ENCODE results near the gene TNFAIP8.

TNFAIP8 gene

GRCh38 chr5:119370486-119370885 lies 14.7 kb downstream of the TNFAIP8 start:
- DNase-seq = no peak
- Histone ChIP-seq H3K4me3 (ENCODE audit: low read depth, low read length) (no peak overlapping the region), H3K27ac (no peak overlapping the region), H3K27me3 (replicated peaks) (no peaks in the 10 kb centered on the region), H3K36me3 (replicated peaks) (no peaks in the 10 kb centered on the region)
- in situ Hi-C loops (cut with HindIII; ENCODE audit: low pct_ligation_motif_present, low sequenced_read_pairs) = no loop called here
- TF ChIP-seq CTCF (IDR thresholded peaks at IDR 0.05; ENCODE audit: low read depth, low read length, missing control alignments) = no peak

GRCh38 chr5:119371146-119371545 lies 15.3 kb downstream of the TNFAIP8 start:
- no peak for DNase-seq
- in situ Hi-C loops (cut with HindIII; ENCODE audit: low pct_ligation_motif_present, low sequenced_read_pairs) = no loop called here
- H3K27me3 ChIP-seq (replicated peaks) = no peaks in the 10 kb centered on the region
- H3K27ac ChIP-seq = no peak overlapping the region
- TF ChIP-seq CTCF (IDR thresholded peaks at IDR 0.05; ENCODE audit: low read depth, low read length, missing control alignments) = no peak
- H3K36me3 ChIP-seq (replicated peaks) = no peaks in the 10 kb centered on the region
- H3K4me3 ChIP-seq (ENCODE audit: low read depth, low read length) = no peak overlapping the region

- no peak overlapping the region for H3K4me3 ChIP-seq (ENCODE audit: low read depth, low read length)
- no peak overlapping the region for H3K27ac ChIP-seq
- in situ Hi-C loops (cut with HindIII; ENCODE audit: low pct_ligation_motif_present, low sequenced_read_pairs) = no loop called here
- no peaks in the 10 kb centered on the region for H3K27me3 ChIP-seq (replicated peaks)
- DNase-seq = no peak
- TF ChIP-seq CTCF (IDR thresholded peaks at IDR 0.05; ENCODE audit: low read depth, low read length, missing control alignments) = no peak
- H3K36me3 ChIP-seq (replicated peaks) = no peaks in the 10 kb centered on the region
These were observed 17.6 kb downstream of the TNFAIP8 start for GRCh38 chr5:119373449-119373858.

GRCh38 chr5:119374901-119375300 lies 19.1 kb downstream of the TNFAIP8 start:
- Histone ChIP-seq H3K27ac (no peak overlapping the region), H3K36me3 (replicated peaks) (no peaks in the 10 kb centered on the region), H3K4me3 (ENCODE audit: low read depth, low read length) (no peak overlapping the region), H3K27me3 (replicated peaks) (no peaks in the 10 kb centered on the region)
- TF ChIP-seq CTCF (IDR thresholded peaks at IDR 0.05; ENCODE audit: low read depth, low read length, missing control alignments) = no peak
- DNase-seq = no peak
- in situ Hi-C loops (cut with HindIII; ENCODE audit: low pct_ligation_motif_present, low sequenced_read_pairs) = no loop called here

GRCh38 chr5:119377066-119377465 lies 21.2 kb downstream of the TNFAIP8 start:
- Histone ChIP-seq H3K4me3 (ENCODE audit: low read depth, low read length) (no peak overlapping the region), H3K36me3 (replicated peaks) (no peaks in the 10 kb centered on the region), H3K27me3 (replicated peaks) (no peaks in the 10 kb centered on the region), H3K27ac (no peak overlapping the region)
- no peak for DNase-seq
- in situ Hi-C loops (cut with HindIII; ENCODE audit: low pct_ligation_motif_present, low sequenced_read_pairs) = no loop called here
- no peak for TF ChIP-seq CTCF (IDR thresholded peaks at IDR 0.05; ENCODE audit: low read depth, low read length, missing control alignments)

GRCh38 chr5:119378075-119378700 lies 22.4 kb downstream of the TNFAIP8 start:
- no peak overlapping the region for H3K4me3 ChIP-seq (ENCODE audit: low read depth, low read length)
- no peaks in the 10 kb centered on the region for H3K36me3 ChIP-seq (replicated peaks)
- H3K27ac ChIP-seq = no peak overlapping the region
- no peak for DNase-seq
- no peaks in the 10 kb centered on the region for H3K27me3 ChIP-seq (replicated peaks)
- no peak for TF ChIP-seq CTCF (IDR thresholded peaks at IDR 0.05; ENCODE audit: low read depth, low read length, missing control alignments)
- in situ Hi-C loops (cut with HindIII; ENCODE audit: low pct_ligation_motif_present, low sequenced_read_pairs) = no loop called here

Data from brain microvascular endothelial cell (primary cell).